Measurements from ENCODE around the gene KCNAB1.

DNA sequence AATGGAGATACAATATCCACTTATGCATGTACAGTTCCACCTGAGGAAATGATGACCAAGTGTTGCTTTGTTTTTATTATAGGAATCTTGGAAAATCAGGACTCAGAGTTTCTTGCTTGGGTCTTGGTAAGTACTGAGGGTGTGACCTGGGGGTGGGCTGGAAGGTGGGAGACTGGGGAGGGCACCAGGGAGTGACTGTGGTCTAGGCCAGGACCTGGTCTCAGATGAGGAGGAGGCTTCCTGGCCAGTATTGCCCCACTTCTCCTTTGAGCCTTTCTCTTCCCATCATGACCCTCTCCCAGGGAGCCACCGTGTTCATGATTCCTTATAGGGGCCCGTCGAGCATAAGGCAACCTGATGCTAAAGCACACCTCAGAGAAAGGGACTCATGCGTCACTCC is 301.2 kb downstream of the KCNAB1 start:
- TF ChIP-seq CTCF (conservative IDR thresholded peaks at IDR 0.05; ENCODE audit: low read length), result no peak
- TF ChIP-seq EZH2phosphoT487 (IDR thresholded peaks at IDR 0.05; ENCODE audit: borderline replicate concordance, low read depth, low read length), result no peak

Measured in OCI-LY7 (cell line).